ENCODE data around the gene MED15.

Gene MED15

DNA sequence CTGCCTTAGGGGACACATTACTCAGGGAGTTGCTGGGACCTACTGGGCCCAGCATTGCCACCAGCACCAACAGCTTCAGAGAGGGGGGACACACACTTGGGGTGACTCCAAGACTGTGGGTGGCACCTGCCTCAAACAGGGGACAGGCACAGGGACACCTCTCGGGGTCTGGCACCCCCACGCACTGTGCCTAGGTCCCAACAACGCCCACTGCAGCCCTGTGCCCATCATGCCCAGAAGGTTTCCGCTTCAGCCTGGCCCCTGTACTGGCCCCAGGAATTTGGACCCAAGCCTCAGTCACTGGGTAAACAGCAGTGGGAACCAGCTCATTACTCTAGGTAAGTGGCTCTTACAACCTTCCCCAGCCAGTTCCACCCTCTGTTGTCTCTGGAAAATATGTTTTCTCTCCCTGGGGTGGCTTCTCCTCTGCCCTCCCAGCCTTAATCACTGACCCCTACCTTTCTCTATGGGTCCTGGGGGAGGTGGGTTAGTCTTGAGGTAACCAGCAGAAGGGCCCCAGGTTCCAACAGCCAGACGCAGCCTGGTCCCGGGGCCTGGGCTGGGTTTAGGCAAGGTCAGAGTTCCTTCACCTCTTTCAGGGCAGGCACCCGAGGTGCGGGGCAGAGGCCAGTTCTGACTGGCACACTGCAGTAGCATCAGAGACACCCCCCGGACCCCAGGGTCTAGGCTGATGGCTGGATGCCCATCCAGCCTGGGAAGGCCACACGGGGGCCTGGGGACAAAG lies 123.6 kb downstream of the MED15 start:
- no peak for DNase-seq

- no peak for DNase-seq
Measured at GRCh38 chr22:20632082-20632481, 124.7 kb downstream of the MED15 start.

- DNase-seq: no peak
Measured at GRCh38 chr22:20632518-20632917, 125.1 kb downstream of the MED15 start.

- DNase-seq: no peak
Measured at GRCh38 chr22:20634560-20635226, 127.3 kb downstream of the MED15 start.

DNA sequence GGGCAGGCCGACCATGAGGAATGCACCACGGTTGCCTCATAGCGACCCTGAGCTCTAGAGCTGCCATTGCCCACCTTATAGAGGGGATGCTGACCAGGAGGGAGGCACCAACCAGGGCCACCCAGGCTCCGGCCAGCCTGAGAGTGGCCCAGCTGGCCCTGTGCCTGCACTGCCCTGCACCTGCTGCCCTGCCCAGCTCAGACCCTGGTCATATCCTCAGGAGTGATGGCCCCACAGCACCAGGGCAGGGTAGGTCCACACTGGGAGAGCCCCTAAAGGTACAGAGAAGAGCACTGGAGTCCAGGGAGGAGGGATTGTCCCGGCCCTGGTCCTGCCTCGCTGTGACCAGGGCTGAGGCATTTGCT lies 127.8 kb downstream of the MED15 start:
- DNase-seq: no peak

DNA sequence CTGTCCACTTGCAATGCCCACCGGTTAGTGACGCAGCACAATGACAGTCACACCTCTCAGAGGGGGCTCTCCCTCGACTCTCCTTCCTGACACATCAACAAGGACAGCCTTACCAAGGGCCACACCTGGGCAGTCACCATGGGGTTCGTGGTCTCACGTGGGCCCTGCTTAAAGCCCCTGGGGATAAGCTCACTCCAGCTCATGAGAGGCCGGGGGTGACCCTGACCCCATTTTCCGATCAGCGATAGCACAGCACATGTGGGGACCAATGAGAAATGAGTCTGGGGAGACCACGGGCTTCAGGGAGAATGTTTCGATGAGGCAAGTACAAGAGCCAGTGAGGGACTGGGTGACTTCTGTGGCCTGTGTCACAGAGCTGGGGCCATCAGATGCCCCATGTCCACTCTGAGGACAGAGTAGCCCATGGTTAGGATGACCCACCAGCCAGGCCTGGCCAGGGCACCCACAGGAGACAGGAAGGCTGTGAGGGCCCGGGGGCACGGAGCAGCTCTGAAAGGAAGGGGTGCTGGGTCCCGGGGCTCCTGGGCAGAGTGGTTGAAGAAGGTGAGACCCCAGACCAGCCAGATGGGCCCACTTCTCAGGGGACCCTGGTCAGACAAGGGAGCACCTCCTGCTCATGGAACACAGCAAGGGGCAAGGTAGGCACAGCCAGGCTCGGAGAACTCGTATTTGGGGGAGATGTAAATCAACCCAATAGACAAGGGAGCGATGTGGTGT lies 128.8 kb downstream of the MED15 start:
- DNase-seq: no peak

- no peak for DNase-seq
Measured at GRCh38 chr22:20636945-20637344, 129.5 kb downstream of the MED15 start.

Data from effector CD4-positive, alpha-beta T cell (primary cell).